Osteoblast (primary cell): ENCODE data around the gene GLO1. TPM values are rescaled to one million over a fixed set of nuclear protein-coding genes. Genes with fewer than 3 reads are reported as not detected.

Experiments used
- DNase-seq: peaks from one replicate; pipeline ENCODE4 v3.0.0; 2011; ENCODE audit warnings: low spot score, mixed read lengths; ENCODE audit not compliant: insufficient read length; ENCODE audit errors: missing footprints
- H2AFZ ChIP-seq: 2 replicates; pipeline ENCODE4 v1.6.0; 2011; ENCODE audit warnings: mild to moderate bottlenecking, low read length
- H3K27ac ChIP-seq: 2 replicates; pipeline ENCODE4 v1.5.1; 2011; ENCODE audit warnings: mild to moderate bottlenecking, low read depth, low read length, moderate library complexity
- H3K27me3 ChIP-seq: 2 replicates; pipeline ENCODE4 v1.6.0; 2012; ENCODE audit warnings: mild to moderate bottlenecking, control low read depth, inconsistent platforms, low read length, moderate library complexity; ENCODE audit not compliant: insufficient read depth
- H3K36me3 ChIP-seq: 2 replicates; pipeline ENCODE4 v1.5.1; 2011; ENCODE audit warnings: mild to moderate bottlenecking, low read length, control low read depth, moderate library complexity; ENCODE audit not compliant: insufficient read depth
- H3K4me1 ChIP-seq: 2 replicates; pipeline ENCODE4 v1.5.1; 2011; ENCODE audit warnings: mild to moderate bottlenecking, low read length, control low read depth, moderate library complexity; ENCODE audit not compliant: insufficient read depth
- H3K4me2 ChIP-seq: 2 replicates; pipeline ENCODE4 v1.6.0; 2011; ENCODE audit warnings: mild to moderate bottlenecking, low read length; ENCODE audit not compliant: insufficient read depth
- H3K4me3 ChIP-seq: fragments of 200-600 bp; sonication (generic); 3 replicates; pipeline ENCODE4 v1.5.1; 2012; ENCODE audit warnings: mild to moderate bottlenecking, low read length, inconsistent platforms; ENCODE audit not compliant: insufficient read depth
- H3K79me2 ChIP-seq: 2 replicates; pipeline ENCODE4 v1.6.0; 2012; ENCODE audit warnings: mild to moderate bottlenecking, low read length, control low read depth, inconsistent platforms; ENCODE audit not compliant: insufficient read depth
- H3K9me3 ChIP-seq: 2 replicates; pipeline ENCODE4 v1.5.1; 2011; ENCODE audit warnings: low read depth, low read length, control low read depth
- H4K20me1 ChIP-seq: 2 replicates; pipeline ENCODE4 v1.6.0; 2012; ENCODE audit warnings: mild to moderate bottlenecking, low read length, control low read depth; ENCODE audit not compliant: insufficient read depth
- CTCF ChIP-seq: IDR thresholded peaks from 2 replicates; pipeline ENCODE4 v1.5.1; 2011; ENCODE audit warnings: mild to moderate bottlenecking, low read depth, low read length, moderate library complexity; ENCODE audit errors: extremely low read depth
- total RNA-seq: library from RNA; depleted of rRNA; stranded (reverse); fragments of >200 nt; gene quantifications from 2 replicates; pipeline ENCODE4 v1.2.3, GENCODE V29; 2012

Gene GLO1
- total RNA-seq, 1 donor, result 101 TPM

GRCh38 chr6:38671885-38672467 is 31.0 kb downstream of the GLO1 start:
- Histone ChIP-seq H3K27me3 (no peaks in the 10 kb centered on the region), H2AFZ (no peak overlapping the region), H3K79me2 (no peaks in the 10 kb centered on the region), H4K20me1 (no peaks in the 10 kb centered on the region), H3K9me3 (no peaks in the 10 kb centered on the region), H3K4me2 (no peak overlapping the region), H3K4me1 (no peaks in the 10 kb centered on the region), H3K27ac (no peak overlapping the region), H3K36me3 (peaks cover 21% of the 10 kb centered on the region), H3K4me3 (no peak overlapping the region)
- peak; percentile 85 for TF ChIP-seq CTCF
- DNase-seq, result peak; percentile 88

GRCh38 chr6:38658418-38659167 is 44.4 kb downstream of the GLO1 start:
- Histone ChIP-seq H3K4me1 (no peaks in the 10 kb centered on the region), H3K27ac (no peak overlapping the region), H3K36me3 (no peaks in the 10 kb centered on the region), H2AFZ (no peak overlapping the region), H3K79me2 (no peaks in the 10 kb centered on the region), H3K9me3 (no peaks in the 10 kb centered on the region), H3K4me2 (no peak overlapping the region), H4K20me1 (no peaks in the 10 kb centered on the region), H3K4me3 (no peak overlapping the region), H3K27me3 (no peaks in the 10 kb centered on the region)
- TF ChIP-seq CTCF, result no peak
- DNase-seq, result no peak

GRCh38 chr6:38656896-38657295 is 46.0 kb downstream of the GLO1 start:
- no peaks in the 10 kb centered on the region for H3K4me1 ChIP-seq
- H2AFZ ChIP-seq, result no peak overlapping the region

More at GRCh38 chr6:38656896-38657295, 46.0 kb downstream of the GLO1 start:
- no peak for DNase-seq
- H3K27me3 ChIP-seq, result no peaks in the 10 kb centered on the region
- no peak overlapping the region for H3K4me3 ChIP-seq
- no peak overlapping the region for H3K27ac ChIP-seq
- H4K20me1 ChIP-seq, result no peaks in the 10 kb centered on the region
- TF ChIP-seq CTCF, result no peak
- H3K9me3 ChIP-seq, result no peaks in the 10 kb centered on the region
- no peaks in the 10 kb centered on the region for H3K79me2 ChIP-seq
- H3K4me2 ChIP-seq, result no peak overlapping the region
- H3K36me3 ChIP-seq, result no peaks in the 10 kb centered on the region
